DOHH2 (cell line): ENCODE results near the gene ZNF592.

Source experiments
- EZH2phosphoT487 ChIP-seq: fragments of 200-600 bp; sonication (generic); IDR thresholded peaks from 2 replicates; pipeline ENCODE4 v1.6.1; 2017; ENCODE audit warnings: borderline replicate concordance, mild to moderate bottlenecking, antibody characterized with exemption, low read length, moderate library complexity, mixed read lengths
- TF ChIP-seq, protein P1 (sequence below): fragments of 200-600 bp; sonication (generic); IDR thresholded peaks from one replicate; pipeline ENCODE4 v1.5.1; 2014; ENCODE audit warnings: antibody characterized with exemption, mild to moderate bottlenecking, low read depth, low read length; ENCODE audit not compliant: poor library complexity, severe bottlenecking

- TF ChIP-seq, protein P1, sequence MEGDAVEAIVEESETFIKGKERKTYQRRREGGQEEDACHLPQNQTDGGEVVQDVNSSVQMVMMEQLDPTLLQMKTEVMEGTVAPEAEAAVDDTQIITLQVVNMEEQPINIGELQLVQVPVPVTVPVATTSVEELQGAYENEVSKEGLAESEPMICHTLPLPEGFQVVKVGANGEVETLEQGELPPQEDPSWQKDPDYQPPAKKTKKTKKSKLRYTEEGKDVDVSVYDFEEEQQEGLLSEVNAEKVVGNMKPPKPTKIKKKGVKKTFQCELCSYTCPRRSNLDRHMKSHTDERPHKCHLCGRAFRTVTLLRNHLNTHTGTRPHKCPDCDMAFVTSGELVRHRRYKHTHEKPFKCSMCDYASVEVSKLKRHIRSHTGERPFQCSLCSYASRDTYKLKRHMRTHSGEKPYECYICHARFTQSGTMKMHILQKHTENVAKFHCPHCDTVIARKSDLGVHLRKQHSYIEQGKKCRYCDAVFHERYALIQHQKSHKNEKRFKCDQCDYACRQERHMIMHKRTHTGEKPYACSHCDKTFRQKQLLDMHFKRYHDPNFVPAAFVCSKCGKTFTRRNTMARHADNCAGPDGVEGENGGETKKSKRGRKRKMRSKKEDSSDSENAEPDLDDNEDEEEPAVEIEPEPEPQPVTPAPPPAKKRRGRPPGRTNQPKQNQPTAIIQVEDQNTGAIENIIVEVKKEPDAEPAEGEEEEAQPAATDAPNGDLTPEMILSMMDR, result no peak
- no peak for TF ChIP-seq EZH2phosphoT487
Measured at GRCh38 chr15:84831613-84832012, 83.2 kb downstream of the ZNF592 start.
